HG02759 (cell line): ENCODE results near the gene TGFB2.

Experiments
- ATAC-seq: cut with Tn5 transposase; IDR thresholded peaks from one replicate; pipeline ENCODE4 v1.9.1; 2021; ENCODE audit warnings: mild to moderate bottlenecking, moderate library complexity; ENCODE audit not compliant: unreplicated experiment

The TGFB2 gene

DNA sequence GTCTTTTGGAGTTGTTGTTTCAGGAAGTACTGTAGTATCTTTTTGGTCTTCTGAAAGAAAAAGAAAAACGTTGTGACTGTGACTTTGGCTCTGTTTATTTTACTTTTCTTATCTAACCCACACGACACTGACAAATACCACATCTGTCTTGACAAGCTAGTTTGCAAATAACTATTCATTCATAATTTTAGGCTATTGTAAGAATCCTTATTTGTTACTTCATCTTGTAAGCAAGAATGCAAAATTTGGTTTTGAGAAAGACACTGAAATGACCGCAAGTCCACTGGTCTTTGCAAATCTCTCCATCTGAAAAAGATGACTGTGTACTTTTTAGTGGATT is 12.7 kb downstream of the TGFB2 start:
- no peak for ATAC-seq

GRCh38 chr1:218361298-218362065 is 16.3 kb downstream of the TGFB2 start:
- no peak for ATAC-seq

- ATAC-seq, result no peak
Measured at GRCh38 chr1:218362418-218363076, 17.4 kb downstream of the TGFB2 start.

- no peak for ATAC-seq
Measured at GRCh38 chr1:218363141-218363540, 18.0 kb downstream of the TGFB2 start.

DNA sequence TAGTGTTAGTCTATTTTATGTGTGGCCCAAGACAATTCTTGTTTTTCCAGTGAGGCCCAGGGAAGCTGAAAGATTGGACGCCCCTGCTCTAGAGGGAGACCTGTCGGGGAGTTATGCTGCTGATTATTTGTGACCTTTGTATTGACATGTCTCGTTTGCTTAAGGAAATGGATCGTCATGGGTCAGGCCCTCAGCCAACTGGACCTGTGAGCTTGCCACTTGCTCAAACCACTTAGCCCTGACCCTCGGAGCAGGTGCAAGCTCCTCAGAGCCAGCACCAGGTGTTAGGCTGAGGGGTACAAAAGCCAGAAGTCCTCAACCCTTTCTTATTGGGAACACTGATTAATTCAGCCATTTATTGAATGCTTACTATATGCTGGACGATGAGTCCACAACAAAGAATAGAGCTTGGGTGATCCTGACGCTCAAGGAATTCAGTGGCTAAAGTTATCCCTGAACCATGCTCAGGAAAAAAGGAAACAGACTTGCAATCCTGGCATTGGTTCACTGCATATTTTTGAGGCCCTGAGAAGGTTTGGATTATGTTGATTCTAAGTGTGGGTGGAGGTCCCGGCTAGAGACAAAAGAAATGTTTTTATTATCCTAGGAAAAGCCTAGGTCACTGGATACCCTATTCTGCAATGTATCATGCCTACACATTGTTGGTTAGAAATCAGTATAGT is 19.0 kb downstream of the TGFB2 start:
- no peak for ATAC-seq

GRCh38 chr1:218365226-218365999 is 20.3 kb downstream of the TGFB2 start:
- ATAC-seq, result no peak

DNA sequence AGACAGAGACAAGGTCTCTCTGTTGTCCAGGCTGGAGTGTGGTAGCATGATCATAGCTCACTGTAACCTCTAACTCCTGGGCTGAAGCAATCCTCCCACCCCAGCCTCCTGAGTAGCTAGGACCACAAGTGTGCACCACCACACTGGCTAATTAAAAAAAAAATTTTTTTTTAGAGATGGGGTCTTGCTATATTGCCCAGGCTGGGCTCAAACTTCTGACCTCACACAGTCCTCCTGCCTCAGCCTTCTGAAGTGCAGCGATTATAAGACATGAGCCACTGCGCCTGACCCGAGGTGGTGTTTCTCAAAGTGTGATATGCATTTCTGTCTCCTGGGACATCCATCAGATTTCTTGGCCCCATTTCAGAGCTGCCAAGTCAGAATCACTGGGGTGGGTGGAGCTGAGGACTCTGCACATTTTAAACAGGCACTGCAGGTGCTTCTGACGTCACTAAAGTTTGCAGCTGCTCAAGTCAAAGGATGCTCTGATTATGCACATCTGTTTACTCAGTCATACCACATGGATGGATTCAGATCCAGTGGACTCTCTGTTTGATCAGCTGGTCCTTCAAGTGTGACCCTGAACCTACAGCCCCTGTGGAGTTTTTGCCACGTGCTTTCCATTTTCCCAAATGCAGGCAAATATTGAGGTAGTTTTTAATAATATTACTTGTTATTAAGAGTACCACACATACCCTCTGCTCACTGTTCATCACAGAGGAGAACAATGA is 21.4 kb downstream of the TGFB2 start:
- ATAC-seq, result no peak

DNA sequence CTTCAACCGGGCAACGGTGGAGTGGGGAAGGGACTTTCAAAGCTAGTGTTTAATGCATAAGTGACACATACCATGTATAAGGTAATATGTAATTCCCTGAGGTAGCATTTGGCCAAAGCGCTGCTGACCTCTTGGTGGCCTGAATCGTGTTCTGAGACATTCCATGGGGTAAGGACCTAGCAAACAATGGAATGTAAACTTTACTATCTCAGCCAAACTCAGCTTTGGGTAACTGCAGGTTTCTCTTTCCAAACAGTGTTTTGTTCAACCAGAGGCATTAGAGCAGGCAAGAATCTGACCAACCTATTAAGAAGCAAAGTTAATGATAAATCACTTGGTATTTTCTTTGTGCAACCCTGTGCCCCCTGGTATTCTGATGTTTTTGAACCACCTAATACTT is 22.0 kb downstream of the TGFB2 start:
- no peak for ATAC-seq

GRCh38 chr1:218368686-218369085 is 23.6 kb downstream of the TGFB2 start:
- no peak for ATAC-seq

- ATAC-seq, result no peak
Measured at GRCh38 chr1:218369688-218370511, 24.8 kb downstream of the TGFB2 start.

DNA sequence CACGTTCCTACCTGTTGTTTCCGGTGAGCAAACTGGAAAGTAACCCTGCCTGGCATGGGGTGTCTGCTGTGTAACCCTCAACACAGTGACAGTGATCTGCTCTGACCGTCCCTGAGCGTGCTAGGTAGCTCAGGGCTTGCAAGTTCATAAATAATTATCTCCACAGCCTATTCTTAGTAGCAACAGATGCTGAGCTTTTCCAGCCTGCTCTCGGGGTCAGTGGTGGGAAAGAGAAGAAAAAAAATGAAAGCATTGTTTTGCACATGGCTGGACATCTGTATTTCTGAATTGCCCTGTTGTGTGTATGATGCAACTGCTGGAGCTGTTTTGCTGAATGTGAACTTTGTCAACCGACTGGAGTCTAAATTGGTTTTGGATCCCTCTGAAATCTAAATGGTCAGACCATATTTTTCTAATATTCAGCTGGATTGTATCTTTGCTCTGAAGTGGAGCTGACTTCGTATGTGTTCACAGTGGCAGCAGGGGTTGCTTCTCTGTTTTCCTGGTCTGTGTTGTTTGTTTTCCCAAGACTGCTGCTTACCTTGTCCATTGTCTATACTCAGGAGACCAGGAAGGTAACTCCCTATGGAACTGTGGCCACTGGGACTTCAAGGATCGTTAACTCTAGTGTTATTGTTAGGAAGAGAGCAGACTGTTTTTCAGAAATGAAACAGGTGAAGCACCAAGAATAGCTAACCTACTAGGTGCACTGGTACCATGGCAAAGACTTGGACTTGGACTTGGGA is 27.0 kb downstream of the TGFB2 start:
- ATAC-seq, result no peak

DNA sequence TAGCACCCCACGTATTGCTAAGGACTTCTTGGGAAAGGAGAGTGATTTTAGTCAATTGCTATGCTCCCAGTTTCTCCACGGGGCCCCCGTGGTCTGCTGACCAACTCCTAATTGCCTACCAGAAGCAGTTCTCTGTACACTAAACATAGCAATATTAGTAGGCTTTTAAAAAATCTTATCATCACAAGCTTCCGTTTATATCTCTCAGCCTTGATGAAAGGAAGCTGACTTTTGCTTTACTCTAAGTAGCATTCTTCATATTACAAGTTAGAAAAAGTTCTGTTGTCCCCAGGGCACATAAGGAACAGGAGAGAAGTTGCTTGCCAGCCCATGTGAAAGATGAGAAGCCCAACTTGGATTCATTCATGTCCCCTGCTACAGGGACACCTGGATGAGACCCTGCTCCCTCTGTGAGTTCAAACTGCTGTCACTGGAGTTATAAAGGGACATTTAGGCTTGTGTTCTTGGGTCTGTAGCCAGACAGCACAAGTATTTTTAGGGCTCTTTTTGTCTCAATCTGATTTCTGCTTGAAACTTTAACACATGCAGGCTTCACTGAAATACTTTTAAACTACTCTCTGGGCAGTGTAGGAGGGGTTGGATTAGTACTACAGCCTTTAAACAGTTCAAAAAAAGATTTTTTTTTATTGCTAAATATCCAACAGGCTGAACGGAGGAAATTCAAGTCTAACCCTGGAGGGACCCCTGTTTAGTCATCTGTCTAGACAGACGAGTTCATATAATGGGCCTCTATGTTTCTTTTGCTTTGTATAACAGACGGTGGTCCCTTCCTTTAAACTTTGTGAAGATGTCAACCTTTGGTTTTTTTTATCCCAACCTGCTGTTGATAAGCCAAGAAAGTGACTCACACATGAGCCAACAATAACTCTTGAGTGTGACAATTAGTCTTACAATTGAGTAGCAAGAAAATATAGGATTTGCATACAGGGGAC is 29.5 kb downstream of the TGFB2 start:
- no peak for ATAC-seq

GRCh38 chr1:218376722-218377121 is 31.6 kb downstream of the TGFB2 start:
- ATAC-seq, result peak; percentile 23

- ATAC-seq, result peak; percentile 85
Measured at GRCh38 chr1:218377143-218377660, 32.1 kb downstream of the TGFB2 start.

- ATAC-seq, result no peak
Measured at GRCh38 chr1:218380125-218380977, 35.2 kb downstream of the TGFB2 start.

GRCh38 chr1:218382261-218382660 is 37.1 kb downstream of the TGFB2 start:
- ATAC-seq, result no peak

DNA sequence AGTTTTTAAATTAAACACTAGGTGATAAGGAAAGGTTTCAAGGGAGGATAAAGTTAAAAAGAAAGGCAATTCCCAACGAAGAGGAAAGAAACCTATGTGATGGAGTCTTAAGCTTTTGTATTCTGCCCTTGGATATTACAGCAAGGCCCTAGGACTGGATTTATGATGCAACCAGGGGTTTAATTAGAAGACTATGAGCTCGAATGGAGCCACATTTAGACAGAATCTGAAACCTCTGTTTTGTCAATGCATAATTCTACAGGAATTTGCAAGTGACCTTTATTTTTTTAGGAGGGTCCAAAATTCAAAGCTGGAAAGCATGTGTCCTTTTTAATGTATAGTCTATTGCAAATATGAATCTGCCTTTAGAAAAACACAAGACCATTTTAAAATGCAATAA is 37.9 kb downstream of the TGFB2 start:
- no peak for ATAC-seq
